ENCODE results near the gene TMPRSS9. TPM values are rescaled to one million over a fixed set of nuclear protein-coding genes. Genes with fewer than 3 reads are reported as not detected.

The TMPRSS9 gene
- total and polyA plus RNA-seq, 2 of the 13 experiments (the other 11 are each of a cell fraction or from before 2014, with no cell fraction given): 2.5 to 5.2 TPM

GRCh38 chr19:2426611-2427428 is 66.8 kb downstream of the TMPRSS9 start (continued):
- TF ChIP-seq TRAFD1 (CRISPR knock-in tag; IDR thresholded peaks at IDR 0.05; ENCODE audit: borderline replicate concordance) (no peak), ZNF142 (CRISPR knock-in tag; IDR thresholded peaks at IDR 0.05) (no peak), SMARCC2 (IDR thresholded peaks at IDR 0.05) (no peak), MEIS1 (CRISPR knock-in tag; IDR thresholded peaks at IDR 0.05; ENCODE audit: borderline replicate concordance) (no peak), ZNF547 (CRISPR knock-in tag; IDR thresholded peaks at IDR 0.05) (no peak; the same call in 1 of the 2 replicates), MAX (IDR thresholded peaks at IDR 0.05) (peak; percentile 74; the same call in 1 of the 2 replicates), REL (CRISPR knock-in tag; conservative IDR thresholded peaks at IDR 0.05) (no peak), ZNF160 (CRISPR knock-in tag; IDR thresholded peaks at IDR 0.05) (no peak), MIER3 (CRISPR knock-in tag; IDR thresholded peaks at IDR 0.05; ENCODE audit: borderline replicate concordance) (no peak), ZNF510 (CRISPR knock-in tag; IDR thresholded peaks at IDR 0.05; ENCODE audit: low read depth) (no peak; the same call in 1 of the 2 replicates), SUZ12 (IDR thresholded peaks at IDR 0.05; ENCODE audit: low read depth, low read length) (no peak), ZNF737 (CRISPR knock-in tag; IDR thresholded peaks at IDR 0.05; ENCODE audit: borderline replicate concordance) (no peak), SRY (CRISPR knock-in tag; IDR thresholded peaks at IDR 0.05) (peak; percentile 8; the same call in 1 of the 2 replicates)
- TF ChIP-seq, protein P1, sequence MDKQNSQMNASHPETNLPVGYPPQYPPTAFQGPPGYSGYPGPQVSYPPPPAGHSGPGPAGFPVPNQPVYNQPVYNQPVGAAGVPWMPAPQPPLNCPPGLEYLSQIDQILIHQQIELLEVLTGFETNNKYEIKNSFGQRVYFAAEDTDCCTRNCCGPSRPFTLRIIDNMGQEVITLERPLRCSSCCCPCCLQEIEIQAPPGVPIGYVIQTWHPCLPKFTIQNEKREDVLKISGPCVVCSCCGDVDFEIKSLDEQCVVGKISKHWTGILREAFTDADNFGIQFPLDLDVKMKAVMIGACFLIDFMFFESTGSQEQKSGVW (CRISPR knock-in tag; IDR thresholded peaks at IDR 0.05; ENCODE audit: borderline replicate concordance): no peak
- TF ChIP-seq, protein P2, sequence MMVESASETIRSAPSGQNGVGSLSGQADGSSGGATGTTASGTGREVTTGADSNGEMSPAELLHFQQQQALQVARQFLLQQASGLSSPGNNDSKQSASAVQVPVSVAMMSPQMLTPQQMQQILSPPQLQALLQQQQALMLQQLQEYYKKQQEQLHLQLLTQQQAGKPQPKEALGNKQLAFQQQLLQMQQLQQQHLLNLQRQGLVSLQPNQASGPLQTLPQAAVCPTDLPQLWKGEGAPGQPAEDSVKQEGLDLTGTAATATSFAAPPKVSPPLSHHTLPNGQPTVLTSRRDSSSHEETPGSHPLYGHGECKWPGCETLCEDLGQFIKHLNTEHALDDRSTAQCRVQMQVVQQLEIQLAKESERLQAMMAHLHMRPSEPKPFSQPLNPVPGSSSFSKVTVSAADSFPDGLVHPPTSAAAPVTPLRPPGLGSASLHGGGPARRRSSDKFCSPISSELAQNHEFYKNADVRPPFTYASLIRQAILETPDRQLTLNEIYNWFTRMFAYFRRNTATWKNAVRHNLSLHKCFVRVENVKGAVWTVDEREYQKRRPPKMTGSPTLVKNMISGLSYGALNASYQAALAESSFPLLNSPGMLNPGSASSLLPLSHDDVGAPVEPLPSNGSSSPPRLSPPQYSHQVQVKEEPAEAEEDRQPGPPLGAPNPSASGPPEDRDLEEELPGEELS (CRISPR knock-in tag; IDR thresholded peaks at IDR 0.05): no peak
- TF ChIP-seq, protein P3, sequence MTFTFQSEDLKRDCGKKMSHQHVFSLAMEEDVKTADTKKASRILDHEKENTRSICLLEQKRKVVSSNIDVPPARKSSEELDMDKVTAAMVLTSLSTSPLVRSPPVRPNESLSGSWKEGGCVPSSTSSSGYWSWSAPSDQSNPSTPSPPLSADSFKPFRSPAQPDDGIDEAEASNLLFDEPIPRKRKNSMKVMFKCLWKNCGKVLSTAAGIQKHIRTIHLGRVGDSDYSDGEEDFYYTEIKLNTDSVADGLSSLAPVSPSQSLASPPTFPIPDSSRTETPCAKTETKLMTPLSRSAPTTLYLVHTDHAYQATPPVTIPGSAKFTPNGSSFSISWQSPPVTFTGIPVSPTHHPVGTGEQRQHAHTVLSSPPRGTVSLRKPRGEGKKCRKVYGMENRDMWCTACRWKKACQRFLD (CRISPR knock-in tag; IDR thresholded peaks at IDR 0.05; ENCODE audit: borderline replicate concordance): no peak
